Upper lobe of left lung (tissue), 4 donors: Measurements from ENCODE around the gene ACSM2B.

Source experiments
- POLR2A ChIP-seq, 4 donors: fragments of 450-650 bp; IDR thresholded peaks; one replicate each; pipeline ENCODE4 v1.5.1; 2016 to 2017; ENCODE audit warnings: antibody characterized with exemption in 4 of 4, mild to moderate bottlenecking in 2 of 4
- POLR2AphosphoS5 ChIP-seq, 2 donors: sonication (generic); formaldehyde crosslinking; IDR thresholded peaks; one replicate each; pipeline ENCODE4 v1.5.1; 2017; ENCODE audit warnings: antibody characterized with exemption in 2 of 2
- TF ChIP-seq, protein P1 (sequence below), 6 experiments: fragments of 450-650 bp in 4 of 6; fragments of 200-600 bp in 2 of 6; sonication (generic) in 2 of 6; IDR thresholded peaks; one replicate each; pipeline ENCODE4 v1.5.1; 2016 to 2019; ENCODE audit warnings: antibody characterized with exemption in 6 of 6

DNA sequence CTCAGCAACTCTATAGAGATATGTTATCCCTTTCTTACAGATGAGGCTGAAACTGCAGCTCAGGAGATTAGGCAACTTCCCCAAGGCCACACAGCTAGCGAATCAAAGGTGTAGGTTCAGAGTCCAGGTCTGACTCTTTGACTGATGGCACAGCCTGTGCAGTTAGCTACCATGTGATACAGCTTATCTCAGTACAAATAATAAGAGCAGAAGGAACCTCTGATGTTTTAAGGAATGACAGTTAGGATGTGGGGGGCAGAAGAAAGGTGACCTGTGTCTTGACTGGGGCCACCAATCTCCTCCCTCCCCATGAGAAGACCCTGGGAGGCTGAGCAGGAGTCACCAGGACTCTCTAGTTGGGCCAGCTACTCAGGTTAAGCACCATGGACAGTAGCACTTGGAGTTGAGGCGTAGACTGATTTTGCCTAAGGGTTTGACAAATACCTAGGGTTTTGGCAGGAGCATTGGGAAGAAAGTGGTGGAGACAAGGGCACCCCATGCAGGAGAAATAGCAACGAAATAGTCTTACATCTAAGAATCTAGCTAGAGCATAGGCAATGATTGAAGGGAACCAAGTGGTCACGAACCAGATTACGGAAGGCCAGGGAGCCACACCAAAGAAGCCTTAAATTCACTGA lies 22.8 kb upstream of the ACSM2B start:
- TF ChIP-seq, protein P1, sequence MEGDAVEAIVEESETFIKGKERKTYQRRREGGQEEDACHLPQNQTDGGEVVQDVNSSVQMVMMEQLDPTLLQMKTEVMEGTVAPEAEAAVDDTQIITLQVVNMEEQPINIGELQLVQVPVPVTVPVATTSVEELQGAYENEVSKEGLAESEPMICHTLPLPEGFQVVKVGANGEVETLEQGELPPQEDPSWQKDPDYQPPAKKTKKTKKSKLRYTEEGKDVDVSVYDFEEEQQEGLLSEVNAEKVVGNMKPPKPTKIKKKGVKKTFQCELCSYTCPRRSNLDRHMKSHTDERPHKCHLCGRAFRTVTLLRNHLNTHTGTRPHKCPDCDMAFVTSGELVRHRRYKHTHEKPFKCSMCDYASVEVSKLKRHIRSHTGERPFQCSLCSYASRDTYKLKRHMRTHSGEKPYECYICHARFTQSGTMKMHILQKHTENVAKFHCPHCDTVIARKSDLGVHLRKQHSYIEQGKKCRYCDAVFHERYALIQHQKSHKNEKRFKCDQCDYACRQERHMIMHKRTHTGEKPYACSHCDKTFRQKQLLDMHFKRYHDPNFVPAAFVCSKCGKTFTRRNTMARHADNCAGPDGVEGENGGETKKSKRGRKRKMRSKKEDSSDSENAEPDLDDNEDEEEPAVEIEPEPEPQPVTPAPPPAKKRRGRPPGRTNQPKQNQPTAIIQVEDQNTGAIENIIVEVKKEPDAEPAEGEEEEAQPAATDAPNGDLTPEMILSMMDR (IDR thresholded peaks at IDR 0.05) = no peak
- TF ChIP-seq POLR2A (IDR thresholded peaks at IDR 0.05) (no peak), POLR2AphosphoS5 (IDR thresholded peaks at IDR 0.05) (no peak)
